ENCODE data around the gene OR6C2.
"Not testable (repeated sequence)": the region's sequence is repeated elsewhere in the genome, so short reads cannot be mapped to it uniquely, and the experiment has no call there.

OR6C2 gene

GRCh38 chr12:55479136-55479535, 35.3 kb downstream of the OR6C2 start:
- DNase-seq: not testable (repeated sequence)

- DNase-seq: not testable (repeated sequence)
These were observed 40.4 kb downstream of the OR6C2 start for GRCh38 chr12:55484284-55484683.

GRCh38 chr12:55492078-55492477, 48.2 kb downstream of the OR6C2 start, which contains the start of gene OR6C68:
Gene OR6C68, plus strand, starts transcription at chr12:55492378. Its CDS starts 0 bp downstream, at chr12:55492378.
- DNase-seq: no peak

GRCh38 chr12:55495490-55495889, 51.6 kb downstream of the OR6C2 start:
- no peak for DNase-seq

GRCh38 chr12:55499231-55499630, 55.4 kb downstream of the OR6C2 start:
- DNase-seq: no peak

GRCh38 chr12:55499810-55500252, 56.0 kb downstream of the OR6C2 start:
- no peak for DNase-seq

- DNase-seq: no peak
These were observed 57.7 kb downstream of the OR6C2 start for GRCh38 chr12:55501601-55502000.
